WTC11 (cell line): ENCODE results near the gene NSUN2.

Source experiments
- CREB1 ChIP-seq: sonication (generic); formaldehyde crosslinking; IDR thresholded peaks from 2 replicates; pipeline ENCODE4 v1.8.0; 2023; ENCODE audit warnings: mild to moderate bottlenecking, missing genetic modification reagents
- CTCF ChIP-seq: fragments of 200-600 bp; IDR thresholded peaks from 2 replicates; pipeline ENCODE4 v1.8.0; 2022; ENCODE audit warnings: antibody characterized with exemption
- ELF4 ChIP-seq: sonication (generic); formaldehyde crosslinking; IDR thresholded peaks from 2 replicates; pipeline ENCODE4 v1.8.1; 2022; ENCODE audit warnings: low read depth, mild to moderate bottlenecking, moderate library complexity, missing genetic modification reagents
- FOXK1 ChIP-seq: sonication (generic); formaldehyde crosslinking; IDR thresholded peaks from 2 replicates; pipeline ENCODE4 v1.8.0; 2022; ENCODE audit warnings: mild to moderate bottlenecking, moderate library complexity, missing genetic modification reagents
- FOXP4 ChIP-seq: sonication (generic); formaldehyde crosslinking; IDR thresholded peaks from 2 replicates; pipeline ENCODE4 v1.8.0; 2022; ENCODE audit warnings: mild to moderate bottlenecking, missing genetic modification reagents
- NFYB ChIP-seq: sonication (generic); formaldehyde crosslinking; conservative IDR thresholded peaks from 2 replicates; pipeline ENCODE4 v1.8.0; 2022; ENCODE audit warnings: low read depth, missing genetic modification reagents
- NR3C1 ChIP-seq: sonication (generic); formaldehyde crosslinking; conservative IDR thresholded peaks from 2 replicates; pipeline ENCODE4 v1.8.1; 2023; ENCODE audit warnings: low read depth, mild to moderate bottlenecking, missing genetic modification reagents
- TEAD4 ChIP-seq: sonication (generic); formaldehyde crosslinking; IDR thresholded peaks from 2 replicates; pipeline ENCODE4 v1.8.0; 2022; ENCODE audit warnings: mild to moderate bottlenecking, missing genetic modification reagents
- ZNF232 ChIP-seq: sonication (generic); formaldehyde crosslinking; IDR thresholded peaks from 2 replicates; pipeline ENCODE4 v1.8.0; 2022; ENCODE audit warnings: mild to moderate bottlenecking, missing genetic modification reagents
- ZNF263 ChIP-seq: sonication (generic); formaldehyde crosslinking; IDR thresholded peaks from 2 replicates; pipeline ENCODE4 v1.8.1; 2022; ENCODE audit warnings: low read depth, mild to moderate bottlenecking, moderate library complexity, missing genetic modification reagents
- TF ChIP-seq, protein P1 (sequence below): sonication (generic); formaldehyde crosslinking; IDR thresholded peaks from 2 replicates; pipeline ENCODE4 v1.8.0; 2022; ENCODE audit warnings: mild to moderate bottlenecking, missing genetic modification reagents
- TF ChIP-seq, protein P2 (sequence below): sonication (generic); formaldehyde crosslinking; IDR thresholded peaks from 2 replicates; pipeline ENCODE4 v1.8.1; 2023; ENCODE audit warnings: mild to moderate bottlenecking, missing genetic modification reagents
- TF ChIP-seq, protein P3 (sequence below): sonication (generic); formaldehyde crosslinking; IDR thresholded peaks from 2 replicates; pipeline ENCODE4 v1.8.0; 2023; ENCODE audit warnings: mild to moderate bottlenecking, missing genetic modification reagents

- TF ChIP-seq, protein P1, sequence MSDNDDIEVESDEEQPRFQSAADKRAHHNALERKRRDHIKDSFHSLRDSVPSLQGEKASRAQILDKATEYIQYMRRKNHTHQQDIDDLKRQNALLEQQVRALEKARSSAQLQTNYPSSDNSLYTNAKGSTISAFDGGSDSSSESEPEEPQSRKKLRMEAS (CRISPR knock-in tag), result no peak
- TF ChIP-seq ZNF263 (no peak), CTCF (no peak), FOXP4 (CRISPR knock-in tag) (no peak), CREB1 (CRISPR knock-in tag) (no peak), NR3C1 (CRISPR knock-in tag) (no peak), ZNF232 (no peak), NFYB (CRISPR knock-in tag) (no peak), TEAD4 (CRISPR knock-in tag) (no peak), ELF4 (CRISPR knock-in tag) (no peak), FOXK1 (CRISPR knock-in tag) (no peak)
- TF ChIP-seq, protein P2, sequence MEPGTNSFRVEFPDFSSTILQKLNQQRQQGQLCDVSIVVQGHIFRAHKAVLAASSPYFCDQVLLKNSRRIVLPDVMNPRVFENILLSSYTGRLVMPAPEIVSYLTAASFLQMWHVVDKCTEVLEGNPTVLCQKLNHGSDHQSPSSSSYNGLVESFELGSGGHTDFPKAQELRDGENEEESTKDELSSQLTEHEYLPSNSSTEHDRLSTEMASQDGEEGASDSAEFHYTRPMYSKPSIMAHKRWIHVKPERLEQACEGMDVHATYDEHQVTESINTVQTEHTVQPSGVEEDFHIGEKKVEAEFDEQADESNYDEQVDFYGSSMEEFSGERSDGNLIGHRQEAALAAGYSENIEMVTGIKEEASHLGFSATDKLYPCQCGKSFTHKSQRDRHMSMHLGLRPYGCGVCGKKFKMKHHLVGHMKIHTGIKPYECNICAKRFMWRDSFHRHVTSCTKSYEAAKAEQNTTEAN (CRISPR knock-in tag), result no peak
- TF ChIP-seq, protein P3, sequence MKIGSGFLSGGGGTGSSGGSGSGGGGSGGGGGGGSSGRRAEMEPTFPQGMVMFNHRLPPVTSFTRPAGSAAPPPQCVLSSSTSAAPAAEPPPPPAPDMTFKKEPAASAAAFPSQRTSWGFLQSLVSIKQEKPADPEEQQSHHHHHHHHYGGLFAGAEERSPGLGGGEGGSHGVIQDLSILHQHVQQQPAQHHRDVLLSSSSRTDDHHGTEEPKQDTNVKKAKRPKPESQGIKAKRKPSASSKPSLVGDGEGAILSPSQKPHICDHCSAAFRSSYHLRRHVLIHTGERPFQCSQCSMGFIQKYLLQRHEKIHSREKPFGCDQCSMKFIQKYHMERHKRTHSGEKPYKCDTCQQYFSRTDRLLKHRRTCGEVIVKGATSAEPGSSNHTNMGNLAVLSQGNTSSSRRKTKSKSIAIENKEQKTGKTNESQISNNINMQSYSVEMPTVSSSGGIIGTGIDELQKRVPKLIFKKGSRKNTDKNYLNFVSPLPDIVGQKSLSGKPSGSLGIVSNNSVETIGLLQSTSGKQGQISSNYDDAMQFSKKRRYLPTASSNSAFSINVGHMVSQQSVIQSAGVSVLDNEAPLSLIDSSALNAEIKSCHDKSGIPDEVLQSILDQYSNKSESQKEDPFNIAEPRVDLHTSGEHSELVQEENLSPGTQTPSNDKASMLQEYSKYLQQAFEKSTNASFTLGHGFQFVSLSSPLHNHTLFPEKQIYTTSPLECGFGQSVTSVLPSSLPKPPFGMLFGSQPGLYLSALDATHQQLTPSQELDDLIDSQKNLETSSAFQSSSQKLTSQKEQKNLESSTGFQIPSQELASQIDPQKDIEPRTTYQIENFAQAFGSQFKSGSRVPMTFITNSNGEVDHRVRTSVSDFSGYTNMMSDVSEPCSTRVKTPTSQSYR (CRISPR knock-in tag), result no peak
These were observed 27.3 kb upstream of the NSUN2 start for GRCh38 chr5:6659941-6660684.
